ENCODE results near the gene XPR1.
"Not testable (repeated sequence)": the region's sequence is repeated elsewhere in the genome, so short reads cannot be mapped to it uniquely, and the experiment has no call there.

Gene XPR1

DNA sequence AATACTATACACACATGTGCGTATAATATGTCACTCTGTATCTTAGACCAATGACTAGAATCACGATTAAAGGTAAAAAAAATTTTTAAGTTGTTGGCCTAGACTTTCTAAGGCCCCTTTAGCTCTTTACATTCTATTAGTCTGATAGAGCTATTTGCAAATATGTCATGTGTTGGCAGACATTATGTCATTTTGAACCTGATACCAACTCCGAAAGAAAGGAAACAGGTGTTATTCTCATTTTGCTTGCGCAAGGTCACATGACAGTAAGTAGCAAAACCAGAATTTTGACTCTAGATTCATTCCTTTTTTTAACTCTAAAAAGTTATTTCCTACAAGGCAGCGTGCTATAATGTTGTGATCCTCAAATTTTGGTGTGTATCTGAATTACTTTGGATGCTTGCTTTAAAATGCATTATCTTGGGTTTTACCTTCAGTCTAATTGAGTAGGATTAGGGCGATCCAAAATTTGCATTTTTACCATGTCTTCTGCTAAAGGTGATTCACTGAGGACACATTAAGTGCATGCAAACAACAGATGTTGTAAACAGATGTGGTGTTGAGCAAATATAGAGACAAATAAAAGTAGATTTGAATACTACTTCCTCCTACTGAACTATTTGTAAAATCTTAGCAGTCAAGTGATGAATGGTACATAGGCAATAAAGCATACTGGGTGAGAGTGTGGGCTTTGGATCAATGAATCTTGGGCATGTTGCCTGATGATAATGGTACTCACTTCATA, 217.4 kb downstream of the XPR1 start:
- DNase-seq, result no peak

DNA sequence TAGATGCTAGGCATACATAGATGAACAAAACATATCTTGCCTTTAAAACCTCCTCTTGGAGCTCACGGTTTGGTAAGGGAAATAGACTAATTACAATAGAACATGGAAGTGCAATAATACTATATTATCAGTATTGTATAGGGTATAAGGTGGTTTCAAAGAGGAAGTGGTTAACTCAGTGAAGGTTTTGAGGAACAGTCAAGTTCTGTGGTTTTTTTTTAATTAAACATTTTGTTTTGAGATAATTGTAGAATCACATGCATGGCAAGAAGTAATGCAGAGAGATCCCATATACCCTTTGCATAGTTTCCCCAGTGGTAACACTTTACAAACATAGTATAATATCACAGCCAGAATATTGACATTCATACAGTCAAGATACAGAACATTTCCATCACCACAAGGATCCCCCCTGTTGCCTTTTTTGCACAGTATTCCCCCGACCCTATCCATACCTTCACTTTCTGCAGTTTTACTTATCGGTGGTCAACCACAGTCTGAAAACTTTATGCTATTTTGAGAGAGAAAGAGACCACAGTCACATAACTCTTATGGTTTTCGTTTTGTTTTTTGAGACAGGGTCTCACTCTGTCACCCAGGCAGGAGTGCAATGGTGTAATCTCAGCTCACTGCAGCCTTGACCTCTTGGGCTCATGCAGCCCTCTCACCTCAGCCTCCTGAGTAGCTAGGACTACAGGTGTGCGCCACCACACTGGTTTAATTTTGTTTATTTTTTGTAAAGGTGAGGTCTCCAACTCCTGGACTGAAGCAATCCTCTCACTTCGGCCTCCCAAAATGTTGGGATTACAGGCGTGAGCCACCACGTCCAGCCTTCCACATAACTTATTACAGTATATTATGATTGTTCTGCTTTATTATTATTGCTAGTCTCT, 220.4 kb downstream of the XPR1 start:
- no peak for DNase-seq

DNA sequence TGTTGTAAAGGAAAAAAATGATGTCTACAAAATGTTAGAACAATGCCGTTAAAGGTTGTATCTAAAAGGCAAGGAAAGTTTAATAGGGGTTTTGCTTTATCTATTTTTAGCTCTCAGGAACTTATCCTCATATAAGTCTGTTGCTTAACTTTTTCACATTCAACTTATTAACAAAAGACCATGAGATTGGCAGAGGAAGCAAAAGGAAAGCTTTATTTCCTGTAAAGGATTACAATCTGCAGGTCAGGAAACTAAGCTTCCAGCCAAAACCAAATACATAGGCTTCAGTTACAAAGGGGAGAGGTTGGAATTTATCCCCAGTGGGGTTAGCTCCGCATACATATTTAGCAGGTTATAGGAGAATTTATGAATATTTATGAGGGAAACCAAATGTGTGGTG, 222.2 kb downstream of the XPR1 start:
- DNase-seq, result no peak

DNA sequence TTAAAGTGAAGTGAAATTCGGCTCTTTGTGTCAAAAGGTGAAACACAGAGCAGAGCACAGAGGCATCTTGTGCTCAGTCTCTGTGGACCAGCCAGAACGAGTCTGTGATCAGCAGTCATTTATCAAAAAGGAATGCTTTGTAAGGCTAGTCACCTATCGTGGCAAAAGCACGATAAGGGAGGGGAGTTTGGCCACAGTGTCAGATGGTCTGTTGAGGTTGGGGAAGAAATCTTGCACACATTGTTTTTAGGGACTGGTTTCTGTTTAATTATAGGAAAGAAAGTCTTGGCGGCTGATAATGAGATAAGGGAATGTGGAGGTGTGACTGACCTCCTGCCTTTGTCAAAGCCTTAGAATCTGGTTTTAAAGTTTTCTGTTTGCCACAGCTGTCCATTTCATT, 222.6 kb downstream of the XPR1 start:
- no peak for DNase-seq

DNA sequence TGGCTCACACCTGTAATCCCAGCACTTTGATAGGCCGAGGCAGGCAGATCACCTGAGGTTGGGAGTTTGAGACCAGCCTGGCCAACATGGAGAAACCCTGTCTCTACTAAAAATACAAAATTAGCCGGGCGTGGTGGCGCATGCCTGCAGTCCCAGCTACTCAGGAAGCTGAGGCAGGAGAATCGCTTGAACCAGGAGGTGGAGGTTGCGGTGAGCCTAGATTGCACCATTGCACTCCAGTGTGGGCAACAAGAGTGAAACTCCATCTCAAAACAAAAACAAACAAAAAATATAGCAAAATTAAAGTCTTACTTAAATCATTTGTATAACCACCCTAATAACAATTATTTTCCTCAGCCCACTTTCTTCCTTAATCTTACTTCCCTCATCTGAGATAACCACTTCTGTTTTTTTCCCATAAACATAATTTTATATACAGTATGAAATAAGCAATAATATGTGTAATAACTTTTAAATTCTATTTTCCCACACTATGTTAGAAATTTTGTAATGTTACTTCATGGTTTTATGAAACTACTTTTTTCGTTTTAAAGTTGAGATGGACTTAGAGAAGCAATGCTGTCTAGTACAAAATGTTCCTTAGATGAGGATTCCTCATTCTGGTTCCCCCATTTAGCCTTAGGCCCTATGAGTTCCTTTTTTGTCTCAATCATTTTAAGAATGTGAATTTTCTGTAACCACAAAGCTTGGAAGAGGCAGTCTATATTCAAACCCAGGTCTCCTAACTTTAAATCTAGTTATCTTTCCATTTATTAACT, 226.3 kb downstream of the XPR1 start:
- DNase-seq, result not testable (repeated sequence)

DNA sequence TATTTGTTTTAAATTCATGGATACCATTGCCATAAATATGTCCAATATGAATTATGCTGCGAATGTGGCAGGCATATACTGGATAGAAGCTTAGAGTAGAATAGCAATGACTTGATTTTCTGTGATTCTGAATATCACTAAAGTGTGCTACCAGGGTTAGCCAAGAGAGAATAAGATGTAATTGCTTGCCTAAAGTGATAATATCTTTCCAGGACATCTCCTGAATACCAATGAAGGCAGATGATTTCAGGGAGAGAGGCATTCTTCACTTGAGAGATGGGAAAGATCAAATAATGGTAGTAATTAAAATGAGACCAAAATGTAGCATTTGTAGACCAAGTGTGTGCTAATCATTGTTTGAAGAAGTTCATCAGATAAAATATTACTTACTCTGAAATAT, 227.5 kb downstream of the XPR1 start:
- DNase-seq, result no peak

DNA sequence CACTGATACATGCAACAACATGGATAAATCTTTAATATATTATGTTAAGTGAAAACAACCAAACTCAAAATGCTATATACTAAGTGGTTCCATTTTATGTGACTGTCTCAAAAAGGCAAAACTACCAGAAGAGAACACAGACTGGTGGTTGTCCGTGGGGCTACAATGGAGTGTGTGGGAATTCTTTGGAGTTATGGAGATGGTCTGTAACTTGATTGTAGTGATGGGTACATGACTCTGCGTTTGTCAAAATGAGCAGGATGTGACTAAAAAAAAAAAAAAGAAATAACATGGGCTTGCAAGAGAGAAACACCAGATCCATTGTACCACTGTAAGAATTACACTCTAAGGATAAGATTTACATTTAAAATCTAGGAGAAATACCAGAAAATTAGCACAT, 228.7 kb downstream of the XPR1 start:
- DNase-seq, result no peak

GRCh38 chr1:180862305-180862704, 230.5 kb downstream of the XPR1 start:
- DNase-seq, result no peak

DNA sequence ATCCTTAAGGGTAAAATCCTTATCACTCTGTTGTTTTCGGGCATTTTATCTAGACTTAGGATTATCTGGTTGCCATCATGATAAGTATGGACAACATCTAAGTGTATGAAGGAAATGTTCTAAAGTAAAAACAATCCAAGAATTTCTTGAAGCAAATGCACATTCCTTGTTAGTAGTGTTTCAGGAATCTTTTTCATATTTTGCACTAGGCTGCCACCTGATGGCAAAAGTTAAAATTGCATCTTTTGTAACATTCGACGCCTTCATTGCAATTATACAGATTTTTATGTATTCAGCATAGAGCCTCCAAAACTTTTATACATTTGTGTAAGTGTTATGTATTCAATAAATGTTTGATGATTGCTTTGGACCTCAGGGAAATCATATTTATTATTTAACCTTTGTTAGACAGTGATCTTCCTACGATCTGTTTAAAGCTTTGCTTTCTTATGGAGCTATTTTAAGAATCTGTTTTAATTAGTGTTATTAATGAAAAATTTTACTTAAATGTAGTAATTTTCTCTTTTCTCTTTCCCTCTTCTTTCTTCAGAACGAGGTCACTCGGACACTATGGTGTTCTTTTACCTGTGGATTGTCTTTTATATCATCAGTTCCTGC, 231.4 kb downstream of the XPR1 start:
- no peak for DNase-seq

DNA sequence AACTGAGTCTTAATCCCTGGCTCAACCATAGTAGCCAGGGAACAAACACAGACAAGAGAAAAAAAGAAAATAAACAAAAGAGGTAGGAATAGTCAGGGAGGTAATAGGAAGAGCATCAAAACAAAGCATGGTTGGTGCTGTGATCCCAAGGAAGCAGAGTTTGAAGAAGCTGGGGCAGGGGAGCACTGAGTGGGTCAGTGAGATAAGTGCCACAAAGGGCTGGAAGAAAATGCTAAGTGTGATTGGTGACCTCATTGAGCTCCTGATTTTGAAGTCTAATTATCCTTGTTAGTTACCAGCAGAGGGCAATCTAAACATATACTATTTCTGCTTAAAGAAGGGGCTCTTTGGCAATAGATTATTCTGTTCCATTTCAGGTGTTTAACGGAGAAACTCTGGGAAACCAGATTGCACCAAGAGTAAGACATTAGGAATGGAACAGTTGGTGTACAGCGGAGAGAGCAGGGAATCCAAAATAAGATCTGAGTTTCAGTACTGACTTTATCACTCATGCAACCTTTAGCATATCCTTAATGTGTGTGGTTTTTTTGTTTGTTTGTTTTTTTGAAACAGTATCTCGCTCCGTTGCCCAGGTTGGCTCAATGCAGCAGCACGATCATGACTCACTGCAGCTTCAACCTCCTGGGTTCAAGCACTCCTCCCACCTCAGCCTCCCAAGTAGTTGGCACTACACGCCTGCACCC, 250.1 kb downstream of the XPR1 start:
- DNase-seq, result no peak

- DNase-seq, result no peak
Measured at GRCh38 chr1:180884588-180885300, 252.9 kb downstream of the XPR1 start.

DNA sequence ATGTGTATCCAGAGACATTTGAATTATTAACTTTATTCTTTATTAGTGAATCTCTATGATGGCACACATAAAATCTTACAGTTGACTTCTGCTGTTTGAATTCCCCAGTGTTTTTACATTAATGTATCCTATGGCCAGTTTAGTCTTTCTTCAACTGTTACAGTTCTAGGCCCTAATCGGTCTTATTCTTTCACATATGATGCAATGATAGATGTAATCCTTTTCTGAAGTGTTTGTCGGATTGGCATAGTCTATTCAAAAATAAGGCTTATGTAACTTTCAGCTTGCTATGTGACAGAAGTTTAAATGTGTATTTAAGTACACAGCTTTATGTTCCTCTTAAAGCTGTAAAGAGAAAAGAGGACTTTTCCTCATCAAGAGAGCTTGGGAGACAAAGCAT, 254.5 kb downstream of the XPR1 start:
- no peak for DNase-seq

DNA sequence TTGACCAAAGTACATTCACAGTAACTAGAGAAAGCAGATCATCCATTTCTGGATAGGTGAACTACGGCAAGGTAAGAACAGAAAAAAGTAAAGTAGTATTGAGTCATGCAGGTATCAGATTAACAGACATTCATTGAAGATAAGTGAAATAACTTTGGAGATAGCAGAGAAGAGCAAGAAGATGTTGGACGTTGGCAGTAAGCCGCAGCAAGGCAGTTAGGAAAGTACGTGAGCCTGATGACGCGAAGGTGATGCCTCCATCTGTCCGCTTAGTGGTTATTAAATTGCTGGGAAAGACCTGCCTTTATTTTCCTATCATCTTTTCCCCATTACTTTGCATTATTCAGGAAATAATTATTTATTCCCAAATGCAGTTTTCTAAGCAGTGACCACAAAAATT, 256.0 kb downstream of the XPR1 start:
- no peak for DNase-seq

GRCh38 chr1:180888870-180889269, 257.0 kb downstream of the XPR1 start:
- no peak for DNase-seq

GRCh38 chr1:180889325-180889724, 257.5 kb downstream of the XPR1 start:
- DNase-seq, result no peak

- no peak for DNase-seq
Measured at GRCh38 chr1:180892272-180892671, 260.4 kb downstream of the XPR1 start.

DNA sequence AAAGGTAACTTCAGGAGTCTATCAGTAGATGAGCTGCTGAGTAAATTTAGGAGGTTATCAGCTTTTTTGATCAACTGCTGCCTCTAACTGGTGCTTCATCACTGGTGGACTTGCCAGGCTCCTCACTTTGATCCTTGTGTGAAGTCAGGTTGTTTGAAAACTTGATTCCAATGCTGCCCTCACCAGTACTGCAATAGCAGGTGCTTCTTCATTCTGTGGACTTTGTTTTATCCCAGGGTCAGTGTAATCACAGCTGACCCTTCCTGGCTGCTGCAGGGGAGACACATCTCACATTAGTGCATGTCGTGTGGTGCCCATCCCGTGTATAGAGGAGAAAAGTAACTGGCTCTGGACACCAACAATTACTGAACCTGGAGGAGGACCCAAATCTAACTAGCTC, 260.9 kb downstream of the XPR1 start:
- DNase-seq, result no peak

DNA sequence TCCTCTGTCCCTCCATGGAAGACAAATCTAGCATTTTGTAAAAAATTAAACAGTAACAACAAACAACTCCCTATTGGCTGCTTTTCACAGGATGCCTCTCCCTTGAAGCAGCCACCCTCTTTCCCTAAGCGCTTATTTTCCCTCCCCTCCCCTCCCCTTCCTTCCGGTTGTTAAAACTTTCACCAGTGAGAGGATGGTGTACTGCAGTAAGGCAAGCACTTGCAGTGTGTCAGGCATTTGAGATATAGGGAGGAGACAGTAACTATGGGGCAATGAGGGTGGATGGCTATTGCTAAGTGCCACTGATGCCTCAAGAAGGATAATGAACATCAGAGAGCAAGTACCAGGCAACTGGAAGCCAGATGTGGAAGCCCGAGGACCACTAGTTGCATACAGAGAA, 261.8 kb downstream of the XPR1 start:
- no peak for DNase-seq

- no peak for DNase-seq
Measured at GRCh38 chr1:180896161-180896560, 264.3 kb downstream of the XPR1 start.

DNA sequence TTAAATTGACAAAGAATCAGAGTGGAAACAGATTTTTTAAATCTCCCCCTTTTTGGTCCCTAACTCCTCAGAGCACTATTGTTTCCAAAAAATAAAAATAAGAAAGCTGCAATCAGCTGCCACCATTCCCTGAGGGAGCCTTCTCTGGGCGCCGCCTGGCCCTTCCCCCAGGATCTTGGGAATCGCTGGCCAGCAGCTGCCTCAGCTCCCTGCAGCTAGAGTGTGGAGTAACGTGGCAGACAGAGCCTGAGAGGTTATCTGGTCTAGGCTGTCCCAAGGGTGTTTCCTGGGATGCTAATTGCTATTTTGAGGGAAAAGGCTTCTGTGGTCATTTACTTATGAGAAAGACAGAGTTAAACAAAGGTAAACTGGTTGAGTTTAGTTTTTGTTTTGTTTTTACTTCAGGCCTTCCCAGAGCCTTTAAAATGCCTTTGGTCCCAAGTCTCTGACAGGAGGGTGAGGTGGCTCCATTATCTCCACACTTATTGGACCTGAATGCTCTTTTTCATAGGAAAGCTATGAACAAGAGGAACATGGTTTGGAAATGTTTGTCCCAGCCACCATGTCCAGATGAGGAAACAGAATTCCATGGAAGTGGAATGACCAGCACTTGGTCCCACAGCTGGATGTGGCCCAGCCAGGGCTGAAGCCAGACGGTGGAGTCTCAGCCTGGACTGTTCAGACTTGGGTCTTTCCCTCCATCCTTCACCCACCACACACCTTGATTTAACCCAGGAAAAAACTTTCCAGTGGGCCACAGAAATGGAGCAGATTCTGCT, 266.8 kb downstream of the XPR1 start:
- DNase-seq, result no peak

- no peak for DNase-seq
Measured at GRCh38 chr1:180899262-180899661, 267.4 kb downstream of the XPR1 start.

All from activated T-cell treated with anti-CD3 and anti-CD28 coated beads for 4 hours (primary cell).